NCI-H748 (cell line): ENCODE results near the gene GALNT14.

ENCODE experiments used
- DNase-seq: peaks from one replicate; lab custom pipeline; 2025; ENCODE audit not compliant: unreplicated experiment; lab: John Stamatoyannopoulos, UW

GALNT14 gene

DNA sequence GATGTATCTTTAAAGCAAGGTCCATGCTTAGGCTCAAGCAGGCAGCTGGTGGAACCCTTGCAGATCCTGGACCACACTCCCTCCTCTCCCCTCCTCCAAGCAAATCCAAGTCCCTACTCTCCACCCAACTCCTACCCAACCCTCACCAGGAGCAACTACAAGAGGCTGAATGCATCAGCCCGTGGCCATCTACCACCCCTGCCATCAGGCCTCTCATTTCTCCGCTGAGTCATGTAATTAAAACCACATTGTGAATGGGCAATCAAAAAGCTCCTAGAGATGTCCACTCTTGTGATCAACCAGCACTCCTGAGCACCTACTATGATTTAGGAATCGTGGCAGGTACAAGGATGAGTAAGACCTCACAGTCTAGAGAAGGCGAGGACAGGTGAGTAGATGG lies 188.8 kb downstream of the GALNT14 start:
- DNase-seq = no peak

DNA sequence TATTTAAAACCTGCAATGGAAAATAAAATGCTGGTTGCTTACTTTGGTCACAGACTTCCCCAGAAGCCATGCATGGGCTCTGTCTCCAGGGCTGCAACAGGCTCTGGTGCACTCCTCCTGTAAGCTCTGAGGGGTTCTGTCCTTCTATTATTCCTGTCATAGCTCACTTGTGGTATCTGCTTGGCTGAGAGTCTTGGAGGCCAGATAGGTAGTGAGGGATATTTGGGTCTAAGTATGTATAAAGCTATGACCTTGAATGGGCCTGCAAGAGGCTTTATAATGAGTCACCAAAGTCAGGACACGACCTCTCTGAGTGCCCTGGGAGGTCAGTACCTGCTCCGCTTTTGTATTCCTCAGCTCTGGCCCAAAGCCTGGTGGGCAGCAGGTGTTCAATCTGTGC lies 189.4 kb downstream of the GALNT14 start:
- no peak for DNase-seq

DNA sequence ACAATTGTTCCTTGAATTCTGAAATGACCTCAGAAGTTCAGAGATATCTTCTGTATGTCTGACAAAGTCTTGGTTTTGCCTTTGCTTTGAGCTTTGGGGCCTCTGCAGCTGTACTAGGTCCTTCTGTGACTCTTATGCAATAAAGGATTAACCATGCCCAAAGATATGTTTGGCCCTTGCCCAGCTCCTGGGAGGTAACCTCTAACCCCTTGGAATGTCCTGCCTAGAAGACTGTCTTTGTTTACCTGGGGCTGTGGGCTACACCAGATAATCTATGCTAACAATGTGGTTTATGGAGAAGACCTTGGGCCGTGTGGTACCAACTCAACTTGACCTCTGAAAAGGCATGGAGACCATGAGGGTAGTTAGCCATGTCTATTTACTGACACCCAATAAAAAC lies 190.1 kb downstream of the GALNT14 start:
- DNase-seq = no peak

DNA sequence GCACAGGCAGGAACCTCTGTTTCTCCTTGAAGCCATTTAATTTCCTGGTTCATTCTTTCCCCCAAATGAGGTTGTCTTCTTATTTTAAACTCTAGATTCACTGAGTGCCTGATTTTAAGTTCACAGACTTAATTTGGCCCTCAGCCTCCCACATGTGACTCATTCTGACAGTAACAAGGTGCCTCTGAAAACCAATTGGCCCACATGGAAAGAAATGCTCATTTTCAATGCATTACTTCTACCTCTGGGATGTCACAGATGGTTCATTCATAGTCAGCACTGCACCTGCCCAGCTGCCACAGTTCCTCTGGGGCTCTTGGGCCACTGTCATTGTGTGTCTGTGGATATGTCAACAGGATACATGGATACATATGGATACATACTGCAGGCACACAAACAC lies 190.6 kb downstream of the GALNT14 start:
- DNase-seq = no peak

DNA sequence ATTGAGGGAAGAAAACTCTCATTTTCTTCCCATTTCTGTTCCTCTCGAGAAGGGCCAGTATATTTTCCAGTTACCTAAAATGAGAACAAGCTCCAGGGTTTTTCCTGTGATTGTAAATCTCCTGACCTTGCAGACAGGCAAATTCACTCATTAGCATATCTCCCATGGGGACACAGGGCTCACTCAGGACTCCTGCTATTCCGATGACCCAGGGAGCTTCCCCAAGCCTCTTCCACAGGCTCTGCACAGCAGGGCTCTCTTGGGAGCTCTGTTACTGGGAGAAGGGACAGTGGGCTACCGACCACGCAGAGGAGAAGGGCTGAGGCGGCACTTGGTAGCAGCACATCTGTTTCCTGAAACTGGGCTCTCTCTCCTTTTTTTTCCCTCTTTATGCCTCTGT lies 195.8 kb downstream of the GALNT14 start:
- no peak for DNase-seq

DNA sequence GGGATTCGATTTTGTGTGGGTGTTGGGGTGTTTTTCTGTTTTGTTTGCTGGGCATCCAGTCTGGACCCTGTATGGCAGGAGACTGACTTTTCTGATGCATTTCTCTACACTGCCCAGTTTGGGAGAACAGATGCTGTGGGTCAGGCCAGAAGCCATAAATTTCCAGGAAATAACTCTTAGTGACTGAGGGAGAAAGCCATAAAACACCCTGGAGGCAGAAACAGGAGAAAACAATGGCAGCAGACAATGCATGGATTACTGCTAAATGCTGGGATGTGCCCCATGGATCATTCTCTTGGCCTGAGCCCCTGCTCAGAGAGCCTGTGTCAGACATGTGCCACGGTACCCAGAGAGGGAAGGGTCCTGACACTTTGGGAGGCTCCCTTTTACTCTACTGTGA lies 197.4 kb downstream of the GALNT14 start:
- DNase-seq = no peak

DNA sequence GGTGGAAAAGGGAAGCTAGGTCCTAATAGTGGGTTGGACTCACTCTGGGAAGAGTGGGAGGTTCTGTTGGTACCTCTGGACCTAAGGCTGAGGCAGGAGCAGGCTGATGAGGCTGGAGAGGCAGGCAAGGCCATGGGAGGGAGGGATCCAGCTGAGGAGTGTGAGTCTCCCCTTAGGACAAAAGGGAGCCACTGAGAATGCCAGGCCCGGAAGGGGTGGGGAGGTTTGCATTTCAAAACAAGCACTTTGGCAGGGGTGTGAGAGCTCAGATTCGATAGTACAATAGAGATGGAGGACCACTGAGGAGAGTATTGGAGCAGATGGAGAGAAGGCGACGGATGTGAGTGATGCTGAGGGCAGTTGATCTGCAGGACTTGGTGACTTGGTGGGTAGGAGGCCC lies 198.9 kb downstream of the GALNT14 start:
- no peak for DNase-seq

DNA sequence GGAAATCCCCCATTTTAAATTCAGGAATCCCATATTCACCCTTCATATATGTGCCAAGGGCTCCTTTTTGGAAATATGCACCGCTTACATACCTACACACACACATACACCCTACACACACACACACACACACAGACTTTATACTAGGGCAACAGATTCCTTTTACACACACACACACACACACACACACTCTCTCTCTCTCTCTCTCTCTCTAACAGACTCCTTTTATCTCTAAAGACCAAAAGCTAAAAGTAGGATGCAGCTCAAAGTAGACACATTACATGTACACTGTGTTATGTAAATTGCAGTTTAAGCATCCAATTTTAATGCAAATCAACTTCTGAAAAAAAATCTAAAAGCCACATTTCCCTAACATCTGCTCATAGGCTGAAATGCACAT lies 200.0 kb downstream of the GALNT14 start:
- DNase-seq = no peak

DNA sequence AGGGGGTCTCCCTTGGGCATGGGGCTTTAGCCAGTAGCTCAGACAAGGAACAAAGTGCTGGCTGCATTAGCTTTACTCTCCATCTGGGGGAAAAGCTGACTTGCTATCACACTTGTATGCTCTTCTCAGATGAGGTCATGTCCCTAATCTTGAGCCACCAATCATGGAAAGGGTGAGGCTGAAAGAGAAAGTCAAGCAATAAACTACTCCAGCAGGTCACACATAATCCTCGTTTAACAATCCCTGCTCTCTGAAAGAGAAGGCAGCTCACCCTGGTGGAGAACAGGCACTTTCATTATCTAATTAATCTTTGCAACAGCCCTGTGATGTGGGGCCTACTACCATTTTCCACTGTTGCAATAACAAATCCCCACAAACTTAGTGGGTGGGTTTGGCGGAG lies 201.3 kb downstream of the GALNT14 start:
- no peak for DNase-seq

DNA sequence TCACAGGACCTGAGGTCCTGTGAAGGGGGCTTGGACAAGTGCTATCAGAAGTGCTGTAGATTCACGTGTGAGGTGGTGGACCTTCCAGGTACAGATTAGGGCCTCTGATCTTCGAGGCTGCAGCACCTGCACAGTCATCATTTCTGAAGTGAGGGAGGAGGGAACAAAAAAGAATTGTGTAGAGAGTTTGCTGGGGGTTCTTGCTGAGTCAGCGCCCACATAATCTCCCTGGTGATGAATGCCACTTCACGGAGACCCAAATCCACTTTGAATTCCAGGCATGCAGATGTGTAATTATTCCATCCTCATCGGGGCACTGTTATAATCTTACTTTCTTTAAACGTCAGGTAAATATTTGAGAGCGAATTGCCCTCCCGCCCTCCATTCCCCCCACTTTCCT lies 202.4 kb downstream of the GALNT14 start:
- no peak for DNase-seq

DNA sequence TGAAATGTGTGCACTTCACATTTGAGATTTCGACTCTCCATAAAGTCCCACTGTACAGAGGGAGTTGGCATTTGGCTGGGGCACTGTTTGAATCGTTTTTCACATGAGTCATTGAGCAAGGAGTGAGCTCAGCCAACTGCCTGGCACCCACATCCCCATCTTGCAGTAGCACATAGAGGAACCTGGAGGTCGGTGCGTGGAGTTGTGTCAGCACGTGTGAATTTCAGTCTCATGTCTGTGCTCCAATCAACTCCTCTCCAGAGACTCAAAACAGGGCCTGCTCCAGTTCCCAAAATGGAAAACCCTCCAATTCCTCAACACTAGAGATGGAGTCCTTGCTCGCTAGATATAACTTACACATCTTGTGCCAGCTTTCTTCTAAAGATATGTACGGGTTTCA lies 204.2 kb downstream of the GALNT14 start:
- DNase-seq = no peak

DNA sequence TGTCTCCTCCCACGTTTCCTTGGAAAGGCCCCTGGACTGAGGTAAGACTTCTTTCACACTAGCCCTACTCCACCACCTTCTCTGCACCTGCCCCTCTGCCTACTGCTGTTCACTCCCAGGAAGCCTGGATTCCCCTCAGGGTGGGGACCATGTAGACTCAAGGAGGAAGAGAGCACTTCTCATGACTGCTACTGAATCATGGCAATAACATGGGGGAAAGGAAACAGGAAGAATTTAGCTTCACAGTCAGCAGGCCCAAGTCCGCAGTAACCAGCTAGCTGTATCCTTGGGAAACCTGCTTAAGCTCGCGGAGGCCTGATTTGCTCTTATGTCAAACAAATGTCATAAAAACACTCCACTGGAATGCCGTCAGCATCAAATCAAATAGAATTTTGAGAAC lies 204.7 kb downstream of the GALNT14 start:
- DNase-seq = no peak

DNA sequence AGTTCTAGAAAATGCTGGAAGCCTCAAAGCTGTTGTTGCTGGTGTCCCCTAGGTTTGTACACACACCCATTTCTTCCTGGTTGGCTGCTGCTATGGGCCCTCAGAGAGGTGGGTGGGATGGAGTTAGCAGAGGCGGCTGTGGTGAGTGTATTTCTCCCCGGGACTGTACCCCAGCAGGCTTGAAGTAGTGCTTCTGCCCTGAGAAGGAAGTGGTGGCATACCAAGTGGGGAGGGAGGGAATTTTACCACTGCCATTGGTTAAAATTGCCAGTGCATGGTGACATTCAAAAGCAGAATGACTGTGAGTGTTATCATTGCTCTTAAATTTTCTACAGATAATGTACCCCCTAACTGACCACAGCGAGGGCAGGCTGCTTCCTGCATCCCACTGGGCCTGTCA lies 205.4 kb downstream of the GALNT14 start:
- DNase-seq = no peak

DNA sequence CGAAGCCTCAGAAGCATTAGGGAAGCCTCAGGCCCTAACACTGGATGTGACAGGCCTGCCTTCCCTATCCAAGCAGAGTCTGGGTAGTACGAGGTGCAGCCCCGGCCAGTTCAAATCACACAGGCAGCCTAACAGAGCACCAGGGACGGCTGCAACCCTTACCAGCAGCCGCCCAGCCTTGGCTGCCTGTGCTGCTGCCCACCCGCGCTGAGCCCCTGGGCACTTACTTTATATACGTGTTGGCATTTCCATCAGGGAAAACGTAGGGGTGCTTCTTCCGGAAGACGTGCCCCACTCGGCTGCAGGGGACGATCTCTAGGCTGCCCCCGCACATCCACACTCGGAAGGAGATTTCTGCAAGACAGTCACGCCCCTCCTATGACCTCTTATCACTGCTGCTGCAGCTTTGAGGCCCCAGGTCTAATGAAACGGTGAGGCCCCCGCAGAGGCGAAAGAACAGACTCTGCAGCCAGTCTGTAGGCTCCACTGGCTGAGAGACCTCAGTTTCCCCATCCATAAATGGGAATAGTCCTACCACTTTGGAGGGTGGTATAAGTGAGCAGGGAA lies 206.3 kb downstream of the GALNT14 start:
- DNase-seq = no peak

DNA sequence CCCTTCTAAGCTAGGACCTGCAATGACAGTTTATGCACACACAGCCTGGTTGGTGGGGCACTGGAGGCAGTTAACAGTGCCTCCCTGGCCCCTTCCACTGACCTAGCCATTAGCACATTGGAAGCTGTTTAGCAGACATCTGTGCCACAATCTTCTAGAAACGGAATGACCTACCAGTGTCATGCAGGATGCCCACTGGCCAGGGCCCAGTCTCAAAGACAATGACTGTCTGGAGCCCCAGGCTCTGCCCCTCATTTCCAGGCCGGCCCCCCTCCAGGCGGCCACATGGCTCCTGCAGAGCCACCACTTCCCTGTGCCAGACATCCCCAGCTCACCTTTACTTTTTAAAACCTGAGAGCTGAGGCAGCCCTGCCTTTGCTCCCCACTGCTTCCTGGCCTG lies 207.5 kb downstream of the GALNT14 start:
- DNase-seq = no peak

DNA sequence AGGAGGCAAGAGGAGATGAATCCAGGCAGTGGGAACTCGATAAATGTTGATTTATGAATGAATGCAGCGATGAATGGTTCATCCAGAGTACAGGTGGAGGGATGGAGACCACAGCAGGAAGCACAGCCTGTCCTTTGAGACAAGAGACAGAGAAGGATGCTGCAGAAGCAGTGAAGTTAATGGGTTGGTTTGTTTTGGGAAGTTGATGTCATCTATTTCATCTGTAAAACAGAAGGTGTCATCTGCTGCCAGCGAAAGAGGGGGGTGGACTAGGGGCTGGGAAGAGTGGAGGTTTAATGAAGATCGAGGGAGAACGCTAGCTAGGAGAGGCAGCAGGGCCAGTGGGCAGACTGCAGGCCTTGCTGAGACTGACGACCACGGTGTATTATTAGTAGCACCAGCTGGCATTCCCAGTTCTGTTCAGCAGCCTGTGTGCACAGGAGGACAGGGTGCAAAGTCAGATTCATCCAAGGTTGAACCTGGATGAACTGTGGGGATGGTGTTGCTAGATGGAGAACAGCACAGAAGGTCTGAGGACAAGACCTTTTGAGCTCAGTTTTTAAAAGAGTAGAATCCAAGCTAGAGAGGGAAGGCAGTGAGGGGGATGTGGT lies 210.7 kb downstream of the GALNT14 start:
- no peak for DNase-seq

DNA sequence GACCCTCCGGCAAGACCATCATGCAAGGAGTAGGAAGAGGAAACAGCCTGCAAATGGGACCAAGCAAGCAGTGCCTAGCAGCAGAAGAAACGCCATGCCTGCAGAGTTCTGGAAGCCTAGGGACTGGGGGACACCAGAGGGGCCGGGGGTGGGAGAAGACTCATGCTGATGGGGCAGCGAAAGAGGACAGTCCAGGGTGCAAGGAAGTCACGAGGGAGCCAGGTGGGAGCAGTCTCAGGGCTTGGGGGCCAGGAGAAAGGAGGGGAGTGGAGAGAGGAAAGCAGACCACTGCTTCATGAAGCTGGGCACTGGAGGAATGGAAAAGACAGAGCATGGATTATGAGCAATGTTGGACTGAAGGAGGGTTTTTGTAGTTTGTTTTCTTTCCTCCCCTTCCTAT lies 211.6 kb downstream of the GALNT14 start:
- no peak for DNase-seq

DNA sequence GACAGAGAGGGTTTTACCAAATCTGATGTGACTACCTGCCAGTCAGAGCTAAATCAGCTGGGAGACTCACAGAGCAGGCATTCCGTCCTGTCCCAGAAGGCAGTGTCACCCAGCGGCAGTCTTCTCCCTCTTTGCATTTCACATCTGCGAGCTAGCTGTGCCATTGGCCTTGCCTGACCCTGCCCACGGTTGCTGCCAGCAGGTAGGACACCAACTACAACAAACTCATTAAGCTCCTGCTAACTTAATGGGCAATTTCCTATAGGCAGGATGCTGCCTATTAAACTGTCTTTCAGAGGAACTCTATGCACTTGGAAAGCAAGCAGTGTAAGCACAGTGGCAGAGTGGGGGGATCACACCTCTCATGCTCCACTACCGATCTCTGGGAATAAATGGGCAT lies 214.6 kb downstream of the GALNT14 start:
- DNase-seq = no peak

DNA sequence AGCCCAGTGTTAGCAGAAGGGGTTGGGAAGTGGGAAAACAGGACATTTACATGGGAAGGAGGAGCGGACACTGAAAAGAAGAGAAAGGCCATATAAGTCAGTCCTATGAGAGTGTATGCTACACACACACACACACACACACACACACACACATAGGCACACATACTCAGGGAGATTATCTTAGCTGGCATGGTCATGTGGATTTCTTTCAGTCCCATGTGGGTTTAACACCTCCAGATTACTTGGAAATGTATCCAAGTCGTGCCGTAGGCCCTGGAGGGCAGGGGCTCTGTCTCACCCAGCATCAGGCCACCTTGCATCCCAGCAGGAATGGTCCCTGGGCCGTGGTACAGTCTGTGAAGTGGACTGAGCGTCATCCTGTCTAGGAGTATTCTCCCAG lies 217.7 kb downstream of the GALNT14 start:
- DNase-seq = no peak

DNA sequence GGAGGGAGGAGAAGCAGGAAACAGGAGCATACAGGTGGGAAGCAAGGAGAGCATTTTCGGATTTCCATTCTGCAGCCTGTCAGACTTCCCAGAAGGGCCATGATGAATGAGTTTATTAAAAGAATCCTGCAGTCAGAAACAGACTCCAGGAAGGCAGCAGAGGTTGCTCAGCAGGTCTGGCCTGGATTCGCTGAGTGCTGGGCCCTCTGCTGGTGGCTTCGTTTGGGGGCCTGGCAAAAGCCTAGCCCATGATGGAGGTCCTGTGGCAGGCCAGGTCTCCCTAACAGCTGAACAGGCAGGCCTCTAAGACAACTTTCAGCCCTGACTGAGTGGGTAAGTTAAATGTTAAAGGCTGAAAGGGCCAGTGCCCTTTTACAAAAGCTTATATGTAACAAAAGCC lies 222.8 kb downstream of the GALNT14 start:
- no peak for DNase-seq

DNA sequence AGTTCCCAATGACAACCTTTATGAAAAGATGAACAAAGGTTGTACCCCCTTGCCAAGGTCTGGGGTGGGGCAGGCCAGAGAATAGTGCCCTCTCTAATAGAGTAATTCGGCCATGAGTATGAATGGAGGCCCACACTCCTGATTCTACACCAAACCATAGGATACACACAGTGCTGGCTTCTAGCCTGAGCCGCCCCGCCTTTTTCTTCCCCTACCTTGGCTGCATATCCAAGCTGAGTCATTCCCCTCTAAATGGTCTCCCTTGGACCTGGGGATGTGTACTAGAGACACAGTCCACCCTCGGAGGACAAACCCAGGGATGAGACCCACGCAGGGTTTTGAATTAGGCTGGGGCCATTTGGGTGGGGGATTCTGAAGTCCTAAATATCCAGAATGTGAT lies 223.8 kb downstream of the GALNT14 start:
- DNase-seq = no peak

DNA sequence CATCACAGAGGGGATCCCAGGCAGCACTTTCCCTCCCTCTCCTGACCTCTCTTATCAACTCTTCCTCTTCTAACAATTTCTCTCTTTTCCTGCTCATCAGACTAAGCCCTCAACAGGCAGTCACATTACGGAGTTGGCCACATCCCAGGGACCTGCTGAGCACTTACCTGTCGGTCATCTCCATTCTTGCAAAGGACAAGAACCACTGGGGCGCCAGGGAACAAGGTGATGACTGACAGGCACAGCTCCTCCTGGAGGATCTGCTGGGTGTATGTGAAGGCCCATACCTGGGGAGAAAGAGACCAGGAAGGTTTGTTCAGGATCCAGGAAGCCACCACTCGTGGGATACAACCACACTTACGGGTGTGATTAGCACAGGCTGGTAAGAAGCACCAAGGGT lies 226.2 kb downstream of the GALNT14 start:
- no peak for DNase-seq

DNA sequence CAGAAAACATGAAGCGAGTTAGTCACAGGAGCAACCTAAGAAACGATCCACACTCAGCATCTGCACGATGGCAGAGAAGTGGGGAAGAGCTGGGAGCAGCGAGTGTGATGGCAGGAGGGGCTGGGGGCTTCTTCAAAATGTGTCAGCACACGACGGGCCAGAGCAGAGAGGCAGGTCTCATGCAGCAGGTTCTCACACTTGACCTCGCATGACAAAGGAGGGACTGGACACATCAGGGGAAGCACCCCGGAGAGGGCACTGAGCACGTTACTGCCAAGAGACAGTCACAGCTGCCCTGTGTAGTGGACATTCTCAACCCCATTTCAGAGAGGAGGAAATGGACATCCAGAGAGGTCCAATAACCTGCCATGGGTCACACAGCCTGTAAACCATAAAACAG lies 226.9 kb downstream of the GALNT14 start:
- DNase-seq = no peak

DNA sequence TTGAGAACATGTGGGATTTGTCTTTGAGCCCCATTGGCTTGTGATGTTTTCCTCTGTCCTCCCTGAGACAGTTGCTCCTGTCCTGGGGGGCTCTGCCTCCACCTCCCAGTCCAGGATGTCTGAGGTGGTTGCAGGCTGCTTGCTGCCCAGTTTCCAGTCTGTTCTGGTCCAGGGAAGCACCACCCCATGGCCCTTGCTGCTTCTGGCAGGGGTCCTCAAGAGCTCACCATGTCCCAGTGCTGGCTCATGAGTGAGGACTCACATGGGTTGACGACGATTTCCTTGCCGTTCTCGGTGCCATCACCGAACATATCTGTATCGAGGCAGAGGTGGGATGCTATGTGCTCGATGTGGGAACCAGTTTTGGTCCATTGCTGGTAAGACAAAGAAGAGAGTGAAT lies 227.6 kb downstream of the GALNT14 start:
- no peak for DNase-seq
